Duodenal mucosa (tissue), 2 donors: ENCODE results near the gene TMEM161B.
A peak's percentile ranks its signal among the peaks of the same experiment; 100 is the strongest.

Experiments
- H3K27ac ChIP-seq: one replicate; pipeline ENCODE4 v1.7.0; 2013; ENCODE audit warnings: low read depth, low read length
- H3K27me3 ChIP-seq, 2 donors: one replicate each; pipeline ENCODE4 v1.7.0; 2013; ENCODE audit warnings: low read length in 2 of 2, control low read depth in 1 of 2; ENCODE audit not compliant: insufficient read depth in 2 of 2, control insufficient read depth in 1 of 2
- H3K36me3 ChIP-seq, 2 donors: one replicate each; pipeline ENCODE4 v1.7.0; 2013; ENCODE audit warnings: low read length in 2 of 2, control low read depth in 1 of 2; ENCODE audit not compliant: insufficient read depth in 2 of 2, control insufficient read depth in 1 of 2
- H3K4me1 ChIP-seq, 2 donors: one replicate each; pipeline ENCODE4 v1.7.0; 2013; ENCODE audit warnings: low read length in 2 of 2, control low read depth in 1 of 2; ENCODE audit not compliant: insufficient read depth in 2 of 2, control insufficient read depth in 1 of 2
- H3K4me3 ChIP-seq, 2 donors: one replicate each; pipeline ENCODE4 v1.7.0; 2013; ENCODE audit warnings: low read length in 2 of 2, low read depth in 1 of 2
- H3K9ac ChIP-seq, 2 donors: one replicate each; pipeline ENCODE4 v1.7.0; 2013; ENCODE audit warnings: low read length in 2 of 2, low read depth in 1 of 2
- H3K9me3 ChIP-seq, 2 donors: one replicate each; pipeline ENCODE4 v1.7.0; 2013; ENCODE audit warnings: low read length in 2 of 2, control low read depth in 1 of 2; ENCODE audit not compliant: control insufficient read depth in 1 of 2

Gene TMEM161B

DNA sequence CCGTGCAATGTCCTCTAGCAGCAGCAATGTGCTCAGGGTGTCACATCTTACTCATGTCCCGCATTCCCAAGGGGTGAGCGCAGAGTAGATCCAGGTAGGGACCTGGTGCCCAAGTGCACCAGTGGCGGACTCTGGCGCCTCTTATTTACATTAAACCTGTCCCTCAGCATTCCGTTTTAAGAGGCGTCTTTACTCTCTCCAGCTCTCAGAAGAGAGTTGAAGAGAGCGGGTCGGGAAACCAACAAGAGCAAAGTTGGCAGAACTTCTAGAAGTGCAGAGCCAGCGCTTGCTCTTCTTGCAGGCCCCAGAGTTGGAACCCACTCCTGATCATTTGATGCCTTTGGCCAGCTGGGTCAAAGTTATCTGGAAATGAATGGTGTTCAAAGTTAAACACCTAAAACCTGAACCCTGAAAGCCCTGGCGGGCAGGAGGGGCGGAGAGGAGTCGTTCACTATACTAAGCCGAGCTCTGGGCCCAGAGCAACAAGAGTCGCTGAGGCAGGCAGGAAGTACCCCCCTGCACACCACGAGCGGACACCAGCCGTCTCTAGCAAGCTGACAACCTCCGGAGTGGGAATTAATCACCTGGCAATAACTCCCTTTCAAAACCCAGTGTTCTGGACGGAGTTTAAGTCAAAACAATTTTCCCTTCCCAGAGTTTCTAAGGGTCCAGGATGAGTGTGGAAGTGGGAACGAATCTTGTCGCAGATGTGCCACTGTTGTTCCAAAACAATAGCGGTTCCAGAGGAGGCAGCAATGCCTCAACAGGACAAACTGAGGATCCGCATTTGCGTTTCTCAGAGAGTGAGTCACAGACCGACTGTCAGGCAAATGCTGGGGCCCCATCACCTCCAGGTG, 122.8 kb downstream of the TMEM161B start:
- Histone ChIP-seq H3K9ac (no peak overlapping the region), H3K27me3 (peaks cover 28 to 52% of the 10 kb centered on the region in 2 donors), H3K36me3 (no peaks in the 10 kb centered on the region), H3K27ac (no peak overlapping the region), H3K9me3 (no peaks in the 10 kb centered on the region), H3K4me3 (peak overlapping the region in 1 of 2 donors; percentile 27), H3K4me1 (peaks cover 18 to 31% of the 10 kb centered on the region in 2 donors)

DNA sequence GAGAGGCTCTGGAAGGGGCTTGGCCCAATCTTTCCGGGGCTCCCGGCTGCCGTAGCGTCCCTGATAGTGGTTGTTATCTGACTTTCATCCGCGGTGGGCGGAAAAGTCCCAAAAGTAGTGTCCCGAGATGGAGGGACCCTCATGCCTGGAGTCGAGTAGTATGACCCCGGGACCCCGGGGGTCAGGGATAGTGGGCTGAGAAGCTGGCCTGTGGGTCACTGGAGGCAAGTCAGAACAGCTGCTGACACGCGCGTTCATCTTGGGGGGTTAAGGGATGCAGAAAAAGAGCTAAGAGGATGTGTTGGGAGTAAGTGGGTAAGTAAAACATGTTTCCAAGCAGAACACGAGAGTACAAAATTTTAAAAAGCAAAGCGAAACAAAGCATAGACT, 123.4 kb downstream of the TMEM161B start:
- Histone ChIP-seq H3K36me3 (no peaks in the 10 kb centered on the region), H3K9me3 (no peaks in the 10 kb centered on the region), H3K4me1 (peaks cover 24 to 37% of the 10 kb centered on the region in 2 donors), H3K9ac (no peak overlapping the region), H3K27me3 (peaks cover 28 to 56% of the 10 kb centered on the region in 2 donors), H3K27ac (no peak overlapping the region), H3K4me3 (peak overlapping the region; percentile 21 to 27)
